Measurements from ENCODE around the gene NDUFV1. TPM values are rescaled to one million over a fixed set of nuclear protein-coding genes. Genes with fewer than 3 reads are reported as not detected.
A peak's percentile ranks its signal among the peaks of the same experiment; 100 is the strongest.

The NDUFV1 gene
- total and polyA plus RNA-seq, 9 of the 15 experiments (the other 6 are each of a cell fraction or from before 2014, with no cell fraction given) = 10.8 to 423 (median 209) TPM

DNA sequence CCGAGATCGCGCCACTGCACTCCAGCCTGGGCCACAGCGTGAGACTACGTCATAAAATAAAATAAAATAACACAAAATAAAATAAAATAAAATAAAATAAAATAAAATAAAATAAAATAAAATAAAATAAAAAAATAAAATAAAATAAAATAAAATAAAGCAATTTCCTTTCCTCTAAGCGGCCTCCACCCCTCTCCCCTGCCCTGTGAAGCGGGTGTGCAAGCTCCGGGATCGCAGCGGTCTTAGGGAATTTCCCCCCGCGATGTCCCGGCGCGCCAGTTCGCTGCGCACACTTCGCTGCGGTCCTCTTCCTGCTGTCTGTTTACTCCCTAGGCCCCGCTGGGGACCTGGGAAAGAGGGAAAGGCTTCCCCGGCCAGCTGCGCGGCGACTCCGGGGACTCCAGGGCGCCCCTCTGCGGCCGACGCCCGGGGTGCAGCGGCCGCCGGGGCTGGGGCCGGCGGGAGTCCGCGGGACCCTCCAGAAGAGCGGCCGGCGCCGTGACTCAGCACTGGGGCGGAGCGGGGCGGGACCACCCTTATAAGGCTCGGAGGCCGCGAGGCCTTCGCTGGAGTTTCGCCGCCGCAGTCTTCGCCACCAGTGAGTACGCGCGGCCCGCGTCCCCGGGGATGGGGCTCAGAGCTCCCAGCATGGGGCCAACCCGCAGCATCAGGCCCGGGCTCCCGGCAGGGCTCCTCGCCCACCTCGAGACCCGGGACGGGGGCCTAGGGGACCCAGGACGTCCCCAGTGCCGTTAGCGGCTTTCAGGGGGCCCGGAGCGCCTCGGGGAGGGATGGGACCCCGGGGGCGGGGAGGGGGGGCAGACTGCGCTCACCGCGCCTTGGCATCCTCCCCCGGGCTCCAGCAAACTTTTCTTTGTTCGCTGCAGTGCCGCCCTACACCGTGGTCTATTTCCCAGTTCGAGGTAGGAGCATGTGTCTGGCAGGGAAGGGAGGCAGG, 23.2 kb upstream of the NDUFV1 start, which contains the start of gene GSTP1 (continued):
- TF ChIP-seq, protein P1, sequence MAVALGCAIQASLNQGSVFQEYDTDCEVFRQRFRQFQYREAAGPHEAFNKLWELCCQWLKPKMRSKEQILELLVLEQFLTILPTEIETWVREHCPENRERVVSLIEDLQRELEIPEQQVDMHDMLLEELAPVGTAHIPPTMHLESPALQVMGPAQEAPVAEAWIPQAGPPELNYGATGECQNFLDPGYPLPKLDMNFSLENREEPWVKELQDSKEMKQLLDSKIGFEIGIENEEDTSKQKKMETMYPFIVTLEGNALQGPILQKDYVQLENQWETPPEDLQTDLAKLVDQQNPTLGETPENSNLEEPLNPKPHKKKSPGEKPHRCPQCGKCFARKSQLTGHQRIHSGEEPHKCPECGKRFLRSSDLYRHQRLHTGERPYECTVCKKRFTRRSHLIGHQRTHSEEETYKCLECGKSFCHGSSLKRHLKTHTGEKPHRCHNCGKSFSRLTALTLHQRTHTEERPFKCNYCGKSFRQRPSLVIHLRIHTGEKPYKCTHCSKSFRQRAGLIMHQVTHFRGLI (CRISPR knock-in tag; IDR thresholded peaks at IDR 0.05) = no peak
- TF ChIP-seq ZNF184 (CRISPR knock-in tag; IDR thresholded peaks at IDR 0.05) = no peak
- no peak for TF ChIP-seq ZNF785 (CRISPR knock-in tag; IDR thresholded peaks at IDR 0.05)
- TF ChIP-seq L3MBTL2 (IDR thresholded peaks at IDR 0.05) = peak; percentile 88
- no peak for TF ChIP-seq ZNF408 (CRISPR knock-in tag; IDR thresholded peaks at IDR 0.05; ENCODE audit: low read depth)
- peak; percentile 69; the same call in 1 of the 2 replicates for TF ChIP-seq SOX6 (IDR thresholded peaks at IDR 0.05)
- no peak for TF ChIP-seq HIVEP1 (CRISPR knock-in tag; IDR thresholded peaks at IDR 0.05)
- no peak for TF ChIP-seq TEAD2 (tag; IDR thresholded peaks at IDR 0.05)
- TF ChIP-seq ZNF143 (CRISPR knock-in tag; IDR thresholded peaks at IDR 0.05) = 0 out of 2 replicates have a peak, but pooled peaks have one; percentile 28
- TF ChIP-seq GATAD2B (IDR thresholded peaks at IDR 0.05; ENCODE audit: borderline replicate concordance) = peak; percentile 99
- TF ChIP-seq, protein P2, sequence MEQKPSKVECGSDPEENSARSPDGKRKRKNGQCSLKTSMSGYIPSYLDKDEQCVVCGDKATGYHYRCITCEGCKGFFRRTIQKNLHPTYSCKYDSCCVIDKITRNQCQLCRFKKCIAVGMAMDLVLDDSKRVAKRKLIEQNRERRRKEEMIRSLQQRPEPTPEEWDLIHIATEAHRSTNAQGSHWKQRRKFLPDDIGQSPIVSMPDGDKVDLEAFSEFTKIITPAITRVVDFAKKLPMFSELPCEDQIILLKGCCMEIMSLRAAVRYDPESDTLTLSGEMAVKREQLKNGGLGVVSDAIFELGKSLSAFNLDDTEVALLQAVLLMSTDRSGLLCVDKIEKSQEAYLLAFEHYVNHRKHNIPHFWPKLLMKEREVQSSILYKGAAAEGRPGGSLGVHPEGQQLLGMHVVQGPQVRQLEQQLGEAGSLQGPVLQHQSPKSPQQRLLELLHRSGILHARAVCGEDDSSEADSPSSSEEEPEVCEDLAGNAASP (IDR thresholded peaks at IDR 0.05) = no peak
- peak; percentile 82 for TF ChIP-seq SMAD1 (IDR thresholded peaks at IDR 0.05; ENCODE audit: low read depth, low read length, partially characterized antibody)
- TF ChIP-seq KLF1 (tag; IDR thresholded peaks at IDR 0.05) = peak; percentile 63; the same call in 1 of the 2 replicates
- TF ChIP-seq, protein P3, sequence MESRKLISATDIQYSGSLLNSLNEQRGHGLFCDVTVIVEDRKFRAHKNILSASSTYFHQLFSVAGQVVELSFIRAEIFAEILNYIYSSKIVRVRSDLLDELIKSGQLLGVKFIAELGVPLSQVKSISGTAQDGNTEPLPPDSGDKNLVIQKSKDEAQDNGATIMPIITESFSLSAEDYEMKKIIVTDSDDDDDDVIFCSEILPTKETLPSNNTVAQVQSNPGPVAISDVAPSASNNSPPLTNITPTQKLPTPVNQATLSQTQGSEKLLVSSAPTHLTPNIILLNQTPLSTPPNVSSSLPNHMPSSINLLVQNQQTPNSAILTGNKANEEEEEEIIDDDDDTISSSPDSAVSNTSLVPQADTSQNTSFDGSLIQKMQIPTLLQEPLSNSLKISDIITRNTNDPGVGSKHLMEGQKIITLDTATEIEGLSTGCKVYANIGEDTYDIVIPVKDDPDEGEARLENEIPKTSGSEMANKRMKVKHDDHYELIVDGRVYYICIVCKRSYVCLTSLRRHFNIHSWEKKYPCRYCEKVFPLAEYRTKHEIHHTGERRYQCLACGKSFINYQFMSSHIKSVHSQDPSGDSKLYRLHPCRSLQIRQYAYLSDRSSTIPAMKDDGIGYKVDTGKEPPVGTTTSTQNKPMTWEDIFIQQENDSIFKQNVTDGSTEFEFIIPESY (CRISPR knock-in tag; IDR thresholded peaks at IDR 0.05) = no peak
- TF ChIP-seq, protein P4, sequence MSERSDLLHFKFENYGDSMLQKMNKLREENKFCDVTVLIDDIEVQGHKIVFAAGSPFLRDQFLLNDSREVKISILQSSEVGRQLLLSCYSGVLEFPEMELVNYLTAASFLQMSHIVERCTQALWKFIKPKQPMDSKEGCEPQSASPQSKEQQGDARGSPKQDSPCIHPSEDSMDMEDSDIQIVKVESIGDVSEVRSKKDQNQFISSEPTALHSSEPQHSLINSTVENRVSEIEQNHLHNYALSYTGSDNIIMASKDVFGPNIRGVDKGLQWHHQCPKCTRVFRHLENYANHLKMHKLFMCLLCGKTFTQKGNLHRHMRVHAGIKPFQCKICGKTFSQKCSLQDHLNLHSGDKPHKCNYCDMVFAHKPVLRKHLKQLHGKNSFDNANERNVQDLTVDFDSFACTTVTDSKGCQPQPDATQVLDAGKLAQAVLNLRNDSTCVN (CRISPR knock-in tag; IDR thresholded peaks at IDR 0.05) = no peak
- no peak for TF ChIP-seq ZNF436 (CRISPR knock-in tag; IDR thresholded peaks at IDR 0.05)
- TF ChIP-seq RB1 (IDR thresholded peaks at IDR 0.05; ENCODE audit: low read depth) = peak; percentile 98
- no peak for TF ChIP-seq FOXJ2 (tag; IDR thresholded peaks at IDR 0.05)
- TF ChIP-seq POU5F1 (IDR thresholded peaks at IDR 0.05; ENCODE audit: borderline replicate concordance, low read depth, low read length, partially characterized antibody) = no peak
- TF ChIP-seq DMBX1 (CRISPR knock-in tag; IDR thresholded peaks at IDR 0.05; ENCODE audit: borderline replicate concordance) = no peak
- TF ChIP-seq BACH1 (tag; IDR thresholded peaks at IDR 0.05) = peak; percentile 96
- TF ChIP-seq CCNT2 (IDR thresholded peaks at IDR 0.05; ENCODE audit: borderline replicate concordance, extremely low read depth, insufficient read length, low read depth, low read length) = peak; percentile 96
